Fibroblast of lung (primary cell): ENCODE measurements around the gene SMIM9.

Experiments
- EZH2 ChIP-seq: IDR thresholded peaks from 2 replicates; pipeline ENCODE4 v1.5.1; 2012; ENCODE audit warnings: low read length, control low read depth, mild to moderate bottlenecking; ENCODE audit errors: missing control alignments
- TF ChIP-seq, protein P1 (sequence below), 2 donors: IDR thresholded peaks in 1 of 2; conservative IDR thresholded peaks in 1 of 2; 1 replicate in 1 of 2; 2 replicates in 1 of 2; pipeline ENCODE4 v1.5.1; 2011 to 2012; ENCODE audit warnings: low read length in 2 of 2, control low read depth in 1 of 2, inconsistent platforms in 1 of 2, low read depth in 1 of 2, mild to moderate bottlenecking in 1 of 2

GRCh38 chrX:154774622-154775021 is 59.8 kb downstream of the SMIM9 start:
- TF ChIP-seq, protein P1, sequence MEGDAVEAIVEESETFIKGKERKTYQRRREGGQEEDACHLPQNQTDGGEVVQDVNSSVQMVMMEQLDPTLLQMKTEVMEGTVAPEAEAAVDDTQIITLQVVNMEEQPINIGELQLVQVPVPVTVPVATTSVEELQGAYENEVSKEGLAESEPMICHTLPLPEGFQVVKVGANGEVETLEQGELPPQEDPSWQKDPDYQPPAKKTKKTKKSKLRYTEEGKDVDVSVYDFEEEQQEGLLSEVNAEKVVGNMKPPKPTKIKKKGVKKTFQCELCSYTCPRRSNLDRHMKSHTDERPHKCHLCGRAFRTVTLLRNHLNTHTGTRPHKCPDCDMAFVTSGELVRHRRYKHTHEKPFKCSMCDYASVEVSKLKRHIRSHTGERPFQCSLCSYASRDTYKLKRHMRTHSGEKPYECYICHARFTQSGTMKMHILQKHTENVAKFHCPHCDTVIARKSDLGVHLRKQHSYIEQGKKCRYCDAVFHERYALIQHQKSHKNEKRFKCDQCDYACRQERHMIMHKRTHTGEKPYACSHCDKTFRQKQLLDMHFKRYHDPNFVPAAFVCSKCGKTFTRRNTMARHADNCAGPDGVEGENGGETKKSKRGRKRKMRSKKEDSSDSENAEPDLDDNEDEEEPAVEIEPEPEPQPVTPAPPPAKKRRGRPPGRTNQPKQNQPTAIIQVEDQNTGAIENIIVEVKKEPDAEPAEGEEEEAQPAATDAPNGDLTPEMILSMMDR (conservative IDR thresholded peaks at IDR 0.05 in 1 of 2, IDR thresholded peaks at IDR 0.05 in 1 of 2; ENCODE audit: low read depth in 1 of 2, low read length in 2 of 2): no peak
- TF ChIP-seq EZH2: no peak
